ENCODE measurements around the gene ZFYVE21. TPM values are rescaled to one million over a fixed set of nuclear protein-coding genes. Genes with fewer than 3 reads are reported as not detected.
"Not testable (repeated sequence)": the region's sequence is repeated elsewhere in the genome, so short reads cannot be mapped to it uniquely, and the experiment has no call there.

ZFYVE21 gene
- total RNA-seq, 2 experiments from 2014 or later, result 8.0 to 8.9 TPM

DNA sequence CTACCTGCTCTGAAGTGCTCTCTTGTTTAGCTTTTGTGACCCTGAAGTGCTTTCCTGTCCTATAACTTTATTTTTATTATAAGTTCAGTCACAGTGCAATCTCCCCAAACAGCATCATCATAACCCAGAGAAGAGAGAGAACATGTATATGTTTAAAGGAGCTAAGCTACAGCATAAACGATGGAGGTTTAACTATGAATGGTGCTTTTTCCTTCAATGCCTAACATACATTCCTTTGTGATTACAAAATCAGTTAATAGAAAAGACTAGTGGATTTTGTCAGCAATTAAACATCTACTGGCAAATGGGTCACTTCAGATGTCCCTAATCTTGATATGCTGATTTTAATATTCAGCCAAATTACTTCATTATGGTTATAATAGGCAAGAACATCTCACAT, 46.4 kb downstream of the ZFYVE21 start:
- H3K27ac Mint-ChIP-seq, result no peak overlapping the region
- no peaks in the 10 kb centered on the region for H3K27me3 Mint-ChIP-seq
- no peak overlapping the region for H3K4me3 Mint-ChIP-seq
- H3K36me3 Mint-ChIP-seq, result no peaks in the 10 kb centered on the region
- DNase-seq, result no peak
- H3K4me1 Mint-ChIP-seq, result peaks cover 9% of the 10 kb centered on the region
- H3K9me3 Mint-ChIP-seq, result no peaks in the 10 kb centered on the region

DNA sequence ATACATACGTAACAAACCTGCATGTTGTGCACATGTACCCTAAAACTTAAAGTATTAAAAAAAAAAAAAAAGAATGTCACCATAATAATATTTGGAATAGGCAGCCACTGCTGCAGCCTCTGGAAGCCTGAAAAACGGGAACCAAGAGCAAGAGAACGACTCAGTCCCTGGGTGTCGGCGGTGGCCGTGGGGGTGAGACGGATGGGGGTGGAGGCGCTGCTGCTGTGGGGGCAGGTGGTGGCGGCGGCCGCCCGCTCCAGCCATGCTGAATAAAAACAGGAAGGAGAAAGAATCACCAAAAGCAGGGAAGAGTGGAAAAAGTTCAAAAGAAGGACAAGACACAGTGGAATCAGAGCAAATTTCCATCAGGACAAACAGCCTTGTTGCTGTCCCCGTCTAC, 46.9 kb downstream of the ZFYVE21 start:
- H3K36me3 Mint-ChIP-seq, result no peaks in the 10 kb centered on the region
- no peak for DNase-seq
- peaks cover 9% of the 10 kb centered on the region for H3K4me1 Mint-ChIP-seq
- no peaks in the 10 kb centered on the region for H3K9me3 Mint-ChIP-seq
- no peak overlapping the region for H3K4me3 Mint-ChIP-seq
- H3K27ac Mint-ChIP-seq, result no peak overlapping the region
- no peaks in the 10 kb centered on the region for H3K27me3 Mint-ChIP-seq

DNA sequence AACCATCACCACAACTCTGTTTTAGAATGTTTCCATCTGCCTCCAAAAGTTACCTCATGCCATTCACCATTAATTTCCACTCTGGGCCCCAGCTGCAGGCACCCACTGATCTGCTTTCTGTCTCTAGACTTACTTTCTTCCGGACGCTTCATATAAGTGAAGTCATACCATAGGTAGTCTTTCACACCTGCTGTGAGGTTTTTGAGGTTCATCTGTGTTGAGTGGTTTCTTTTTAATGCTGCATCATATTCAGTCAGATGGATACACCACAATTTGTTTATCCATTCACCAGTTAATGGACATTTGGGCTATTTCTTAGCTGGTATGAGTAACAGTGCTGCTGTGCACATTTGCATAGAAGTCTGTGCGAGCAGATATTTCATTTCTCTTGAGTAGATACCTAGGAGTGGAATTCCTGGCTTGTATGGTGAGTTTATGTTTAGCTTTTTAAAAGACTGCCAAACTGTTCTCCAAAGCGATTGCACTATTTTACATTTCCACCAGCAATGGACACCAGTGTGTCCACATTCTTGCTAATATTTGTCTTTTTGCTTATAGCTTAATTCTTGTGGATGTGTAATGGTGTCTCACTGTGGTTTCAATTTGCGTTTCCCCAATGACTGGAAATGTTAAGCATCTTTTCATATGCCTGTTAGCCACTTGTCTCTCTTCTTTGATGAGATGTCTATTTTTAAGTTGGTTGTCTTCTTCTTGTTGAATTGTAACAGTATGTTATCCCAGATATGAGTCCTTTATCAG, 48.3 kb downstream of the ZFYVE21 start:
- no peaks in the 10 kb centered on the region for H3K9me3 Mint-ChIP-seq
- no peak overlapping the region for H3K27ac Mint-ChIP-seq
- H3K4me3 Mint-ChIP-seq, result no peak overlapping the region
- H3K36me3 Mint-ChIP-seq, result no peaks in the 10 kb centered on the region
- DNase-seq, result no peak
- peaks cover 9% of the 10 kb centered on the region for H3K4me1 Mint-ChIP-seq
- no peaks in the 10 kb centered on the region for H3K27me3 Mint-ChIP-seq

DNA sequence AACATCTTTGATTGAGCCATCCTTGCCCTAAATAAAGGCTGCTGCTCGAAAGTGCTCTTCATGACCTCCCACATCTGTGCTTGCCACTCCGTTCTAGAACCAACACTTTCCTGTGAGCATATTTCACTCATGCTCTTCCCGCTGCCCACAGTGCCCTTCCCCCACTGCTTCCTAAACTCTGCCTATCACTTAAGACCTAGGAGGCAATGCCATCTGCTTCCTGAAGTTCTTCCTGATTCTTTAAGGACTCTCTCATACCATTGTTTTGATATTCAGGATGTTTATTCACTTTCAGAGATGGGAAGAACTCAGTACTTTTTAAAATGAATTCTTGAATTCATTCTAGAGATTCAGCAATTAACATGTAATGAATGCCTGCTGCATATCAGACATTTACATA, 49.9 kb downstream of the ZFYVE21 start:
- H3K27me3 Mint-ChIP-seq, result no peaks in the 10 kb centered on the region
- no peaks in the 10 kb centered on the region for H3K36me3 Mint-ChIP-seq
- no peak overlapping the region for H3K27ac Mint-ChIP-seq
- DNase-seq, result no peak
- H3K4me1 Mint-ChIP-seq, result peaks cover 9% of the 10 kb centered on the region
- H3K9me3 Mint-ChIP-seq, result no peaks in the 10 kb centered on the region
- no peak overlapping the region for H3K4me3 Mint-ChIP-seq

DNA sequence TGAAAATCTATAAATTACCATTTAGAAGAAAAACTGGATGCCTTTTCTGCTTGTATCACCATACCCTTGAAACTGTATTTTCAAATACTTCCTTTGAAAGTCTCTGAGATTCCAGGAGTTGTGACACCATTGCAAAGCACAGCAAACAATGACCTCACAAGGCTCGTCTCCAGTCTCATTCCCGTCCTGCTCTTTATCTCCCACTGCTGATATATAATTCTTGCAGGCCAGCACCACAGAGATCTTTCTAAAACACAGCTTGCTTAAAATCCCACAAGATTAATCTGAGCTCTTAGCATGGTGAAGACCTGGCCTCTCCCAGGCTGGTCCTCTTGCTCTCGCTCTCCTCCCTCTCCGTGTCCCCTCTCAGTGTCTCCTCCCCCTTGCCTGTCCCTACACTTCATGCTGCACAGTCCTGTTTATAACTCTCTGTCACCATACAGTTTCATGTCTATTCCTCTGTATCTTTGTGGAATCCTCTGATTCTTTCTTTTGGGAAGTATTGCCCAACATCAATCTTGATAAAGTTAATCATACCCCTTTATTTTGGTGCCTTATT, 51.8 kb downstream of the ZFYVE21 start:
- no peak for DNase-seq
- H3K9me3 Mint-ChIP-seq, result peaks cover 2% of the 10 kb centered on the region
- peaks cover 10% of the 10 kb centered on the region for H3K36me3 Mint-ChIP-seq
- peaks cover 9% of the 10 kb centered on the region for H3K4me1 Mint-ChIP-seq
- H3K27me3 Mint-ChIP-seq, result no peaks in the 10 kb centered on the region
- H3K27ac Mint-ChIP-seq, result no peak overlapping the region
- H3K4me3 Mint-ChIP-seq, result no peak overlapping the region

DNA sequence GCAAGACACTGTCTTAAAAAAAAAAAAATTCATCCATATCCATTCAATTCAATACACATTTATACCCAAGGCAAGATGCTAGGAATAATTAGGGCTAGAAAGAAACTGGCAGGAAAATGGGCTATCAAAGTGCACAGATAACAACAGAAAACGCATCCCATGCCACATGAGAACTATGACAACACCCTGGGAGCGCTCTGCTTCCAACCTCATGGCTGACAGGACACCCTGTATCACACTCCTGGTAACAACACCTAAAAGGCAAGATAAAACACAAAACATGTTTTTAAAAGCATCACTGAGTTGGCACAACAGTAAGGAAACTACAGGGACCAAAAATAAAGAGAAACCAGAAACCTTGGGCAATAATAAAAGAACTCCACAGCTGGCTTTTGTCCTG, 54.9 kb downstream of the ZFYVE21 start:
- Mint-ChIP-seq H3K9me3 (peaks cover 2% of the 10 kb centered on the region), H3K27ac (no peak overlapping the region), H3K4me3 (no peak overlapping the region), H3K4me1 (no peaks in the 10 kb centered on the region), H3K36me3 (peaks cover 22% of the 10 kb centered on the region), H3K27me3 (no peaks in the 10 kb centered on the region)
- no peak for DNase-seq

DNA sequence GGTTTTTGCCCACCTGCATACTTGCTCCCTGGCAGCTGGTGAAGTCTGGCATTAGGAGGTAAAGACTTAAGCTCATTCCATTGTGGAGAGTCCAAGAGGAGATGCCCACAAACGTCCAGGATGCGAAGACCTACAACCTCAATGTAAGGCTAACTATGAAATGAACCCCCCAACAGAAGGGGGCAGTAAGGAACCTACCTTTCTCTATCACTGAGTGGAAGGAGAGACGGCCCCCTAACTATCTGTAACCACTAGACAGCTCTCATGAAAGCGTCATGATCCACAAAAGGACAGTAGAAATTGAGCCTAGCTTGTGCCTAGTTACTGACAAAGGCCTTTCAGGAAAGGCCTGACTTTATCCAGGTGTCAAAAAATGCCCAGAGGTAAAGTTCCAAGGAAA, 55.3 kb downstream of the ZFYVE21 start:
- H3K4me1 Mint-ChIP-seq, result no peaks in the 10 kb centered on the region
- DNase-seq, result no peak
- no peaks in the 10 kb centered on the region for H3K27me3 Mint-ChIP-seq
- H3K36me3 Mint-ChIP-seq, result peaks cover 24% of the 10 kb centered on the region
- H3K27ac Mint-ChIP-seq, result no peak overlapping the region
- no peak overlapping the region for H3K4me3 Mint-ChIP-seq
- peaks cover 2% of the 10 kb centered on the region for H3K9me3 Mint-ChIP-seq

DNA sequence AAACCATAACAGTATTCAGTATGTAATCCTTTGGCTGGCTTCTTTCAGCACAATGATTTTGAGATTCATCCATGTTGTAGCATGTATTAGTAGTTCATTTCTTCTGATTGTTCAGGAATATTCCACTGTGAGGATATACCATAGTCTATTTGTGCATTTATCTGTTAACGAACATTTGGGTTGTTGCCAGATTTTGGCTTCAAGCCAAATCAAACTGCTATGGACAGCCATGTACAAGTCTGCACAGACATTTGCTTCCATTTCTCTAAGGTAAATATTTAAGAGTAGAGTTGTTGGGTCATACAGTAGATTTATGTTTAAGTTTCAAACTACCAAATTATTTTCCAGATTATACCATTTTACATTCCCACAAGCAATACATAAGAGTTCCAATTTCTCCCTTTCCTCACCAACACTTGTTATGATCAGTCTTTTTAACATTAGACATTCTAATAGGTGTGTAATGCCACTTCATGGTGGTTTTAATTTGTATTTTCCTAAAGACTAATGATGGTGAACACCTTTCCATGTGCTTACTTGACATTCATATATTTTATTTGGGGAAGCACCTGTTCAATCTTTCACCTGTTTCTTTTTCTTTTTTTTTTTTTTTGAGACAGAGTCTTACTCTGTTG, 56.6 kb downstream of the ZFYVE21 start:
- no peaks in the 10 kb centered on the region for H3K27me3 Mint-ChIP-seq
- no peak overlapping the region for H3K27ac Mint-ChIP-seq
- H3K36me3 Mint-ChIP-seq, result peaks cover 25% of the 10 kb centered on the region
- peaks cover 2% of the 10 kb centered on the region for H3K9me3 Mint-ChIP-seq
- H3K4me1 Mint-ChIP-seq, result no peaks in the 10 kb centered on the region
- DNase-seq, result no peak
- H3K4me3 Mint-ChIP-seq, result no peak overlapping the region

DNA sequence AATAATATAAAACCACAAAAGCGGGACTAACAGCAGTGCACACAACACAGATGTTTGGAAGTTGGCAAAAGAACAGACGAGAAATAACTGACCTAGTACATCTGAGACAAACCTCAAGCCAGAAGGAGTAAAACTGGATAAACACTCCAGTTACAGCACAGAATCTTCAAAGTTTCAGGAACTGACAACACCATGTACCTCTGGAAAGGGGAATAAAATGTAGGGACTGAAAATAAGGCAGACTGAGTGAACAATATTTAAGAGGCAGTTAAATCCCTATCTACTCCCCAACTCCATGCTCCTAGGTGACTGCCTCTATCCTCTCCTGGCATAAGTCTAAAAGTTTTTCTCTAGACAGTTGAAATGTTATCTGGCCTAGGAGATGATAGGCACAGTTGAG, 57.9 kb downstream of the ZFYVE21 start:
- Mint-ChIP-seq H3K36me3 (peaks cover 29% of the 10 kb centered on the region), H3K27me3 (no peaks in the 10 kb centered on the region), H3K4me3 (no peak overlapping the region), H3K27ac (no peak overlapping the region), H3K4me1 (no peaks in the 10 kb centered on the region), H3K9me3 (peaks cover 2% of the 10 kb centered on the region)
- DNase-seq, result no peak

DNA sequence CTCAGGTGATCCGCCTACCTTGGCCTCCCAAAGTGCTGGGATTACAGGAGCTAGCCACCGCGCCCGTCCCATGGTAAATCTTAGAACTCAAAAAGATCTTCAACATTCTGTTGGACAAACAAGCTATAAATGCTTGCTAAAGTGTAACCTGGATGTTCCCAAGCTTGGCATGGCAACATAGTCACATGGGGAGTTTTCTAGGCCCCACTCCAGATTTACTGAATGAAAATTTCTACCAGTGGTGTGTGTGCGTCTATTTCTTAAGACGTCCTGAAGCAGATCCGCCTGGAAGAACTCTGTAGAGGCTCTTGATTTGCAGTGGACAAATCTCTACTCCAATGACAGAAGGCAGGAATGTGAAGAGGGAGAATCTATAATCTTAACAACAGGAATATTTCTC, 59.9 kb downstream of the ZFYVE21 start:
- H3K27ac Mint-ChIP-seq, result no peak overlapping the region
- H3K36me3 Mint-ChIP-seq, result peaks cover 30% of the 10 kb centered on the region
- H3K4me1 Mint-ChIP-seq, result no peaks in the 10 kb centered on the region
- H3K27me3 Mint-ChIP-seq, result no peaks in the 10 kb centered on the region
- no peak for DNase-seq
- H3K4me3 Mint-ChIP-seq, result no peak overlapping the region
- peaks cover 2% of the 10 kb centered on the region for H3K9me3 Mint-ChIP-seq

DNA sequence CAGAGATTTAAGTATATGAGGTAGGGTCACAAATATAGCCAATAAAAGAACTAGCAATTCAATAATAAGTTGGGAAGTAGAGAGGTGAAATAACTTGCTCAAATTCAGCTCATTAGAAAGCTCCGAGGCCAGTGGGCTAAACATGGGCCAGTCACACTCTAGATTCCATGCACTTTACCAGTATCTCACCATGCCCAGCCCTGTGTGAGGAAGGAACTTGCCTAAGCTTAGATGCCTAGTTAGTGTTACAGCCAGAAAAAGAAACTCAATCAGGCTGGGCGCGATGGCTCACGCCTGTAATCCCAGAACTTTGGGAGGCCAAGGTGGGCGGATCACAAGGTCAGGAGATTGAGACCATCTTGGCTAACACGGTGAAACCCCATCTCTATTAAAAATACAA, 60.7 kb downstream of the ZFYVE21 start:
- DNase-seq, H3K27ac Mint-ChIP-seq, H3K4me1 Mint-ChIP-seq, H3K9me3 Mint-ChIP-seq, H3K4me3 Mint-ChIP-seq, H3K27me3 Mint-ChIP-seq: not testable (repeated sequence)
- H3K36me3 Mint-ChIP-seq, result peaks cover 28% of the 10 kb centered on the region

DNA sequence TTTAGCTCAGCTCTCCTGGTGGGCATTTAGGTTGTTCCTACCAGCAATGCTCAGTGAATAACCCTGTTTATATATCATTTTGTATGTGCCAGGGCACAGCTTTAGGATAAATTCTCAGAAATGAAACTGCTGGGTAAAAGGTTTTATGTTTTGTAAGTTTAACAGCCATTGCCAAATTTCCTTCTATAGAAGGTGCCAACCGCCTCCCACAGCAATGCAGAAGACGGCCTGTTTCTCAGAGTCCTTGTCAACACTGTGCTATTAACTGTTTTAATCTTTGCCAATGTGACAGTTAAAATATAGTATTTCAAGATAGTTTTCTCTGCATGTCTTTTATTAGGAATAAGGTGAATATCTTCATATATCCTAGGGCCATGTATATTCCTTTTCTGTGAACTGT, 66.8 kb downstream of the ZFYVE21 start:
- Mint-ChIP-seq H3K4me1 (no peaks in the 10 kb centered on the region), H3K36me3 (peaks cover 4% of the 10 kb centered on the region), H3K27ac (no peak overlapping the region), H3K4me3 (no peak overlapping the region), H3K9me3 (no peaks in the 10 kb centered on the region), H3K27me3 (no peaks in the 10 kb centered on the region)
- no peak for DNase-seq

Other genes starting within 250 kb of the ZFYVE21 start
- gene CKB, start 193.0 kb upstream of the ZFYVE21 start, total RNA-seq, result 1 to 10 TPM; 3.1 to 3.3 TPM
- gene TRMT61A, start 186.6 kb upstream of the ZFYVE21 start, total RNA-seq, result 10 to 100 TPM; 20.6 to 22.1 TPM
- 10 to 100 TPM; 36.3 to 38.9 TPM for gene BAG5, start 153.2 kb upstream of the ZFYVE21 start, total RNA-seq
- 10 to 100 TPM; 42.9 to 44.2 TPM for gene COA8, start 152.8 kb upstream of the ZFYVE21 start, total RNA-seq
- gene KLC1, start 86.6 kb upstream of the ZFYVE21 start, total RNA-seq, result 10 to 100 TPM; 88.0 to 88.6 TPM
- 10 to 100 TPM; 57.8 to 65.0 TPM for gene XRCC3, start 359 bp upstream of the ZFYVE21 start, total RNA-seq
- 1 to 10 TPM; 8.5 to 9.8 TPM for gene PPP1R13B, start 131.8 kb downstream of the ZFYVE21 start, total RNA-seq
- gene TDRD9, start 212.6 kb downstream of the ZFYVE21 start, total RNA-seq, result under 1 TPM; 0.16 to 0.54 TPM
- not detected for gene RD3L, start 226.7 kb downstream of the ZFYVE21 start, total RNA-seq

All from activated naive CD8-positive, alpha-beta T cell treated with anti-CD3 and anti-CD28 coated beads for 36 hours (primary cell).